Ectodermal cell (in vitro differentiated cells): ENCODE measurements around the gene TFAM. TPM values are rescaled to one million over a fixed set of nuclear protein-coding genes. Genes with fewer than 3 reads are reported as not detected.

Experiments used
- H3K27ac ChIP-seq: 2 replicates; pipeline ENCODE4 v1.7.0; 2013; ENCODE audit warnings: mild to moderate bottlenecking, low read depth, low read length; ENCODE audit not compliant: insufficient read depth, poor library complexity, severe bottlenecking
- H3K27me3 ChIP-seq: 2 replicates; pipeline ENCODE4 v1.7.0; 2013; ENCODE audit warnings: mild to moderate bottlenecking, low read length; ENCODE audit not compliant: insufficient read depth, control insufficient read depth, poor library complexity, severe bottlenecking
- H3K36me3 ChIP-seq: one replicate; pipeline ENCODE4 v1.7.0; 2013; ENCODE audit warnings: low read length; ENCODE audit not compliant: control insufficient read depth, insufficient read depth
- H3K4me1 ChIP-seq: one replicate; pipeline ENCODE4 v1.7.0; 2013; ENCODE audit warnings: low read length; ENCODE audit not compliant: control insufficient read depth, insufficient read depth
- H3K4me3 ChIP-seq: 2 replicates; pipeline ENCODE4 v1.7.0; 2013; ENCODE audit warnings: low read depth, low read length, control low read depth; ENCODE audit not compliant: insufficient read depth
- H3K9me3 ChIP-seq: 2 replicates; pipeline ENCODE4 v1.7.0; 2013; ENCODE audit warnings: mild to moderate bottlenecking, low read length, moderate library complexity; ENCODE audit not compliant: control insufficient read depth
- WGBS, 2 experiments: methylation state at CpG; one replicate each; pipeline ENCODE4 v1.1.7; 2013; ENCODE audit warnings: missing lambda C conversion rate in 2 of 2; 5-methylcytosine and 5-hydroxymethylcytosine counted together
- polyA plus RNA-seq, 4 experiments: library from polyadenylated mRNA; stranded (reverse); fragments of 50-300 nt; gene quantifications; one replicate each; pipeline ENCODE4 v1.2.3, GENCODE V29; 2013

The TFAM gene
- polyA plus RNA-seq (2013, experiment 1 of 4): 70.4 TPM
- 65.6 TPM for polyA plus RNA-seq (2013, experiment 2 of 4)
- 48.2 TPM for polyA plus RNA-seq (2013, experiment 3 of 4)
- polyA plus RNA-seq (2013, experiment 4 of 4): 51.6 TPM

DNA sequence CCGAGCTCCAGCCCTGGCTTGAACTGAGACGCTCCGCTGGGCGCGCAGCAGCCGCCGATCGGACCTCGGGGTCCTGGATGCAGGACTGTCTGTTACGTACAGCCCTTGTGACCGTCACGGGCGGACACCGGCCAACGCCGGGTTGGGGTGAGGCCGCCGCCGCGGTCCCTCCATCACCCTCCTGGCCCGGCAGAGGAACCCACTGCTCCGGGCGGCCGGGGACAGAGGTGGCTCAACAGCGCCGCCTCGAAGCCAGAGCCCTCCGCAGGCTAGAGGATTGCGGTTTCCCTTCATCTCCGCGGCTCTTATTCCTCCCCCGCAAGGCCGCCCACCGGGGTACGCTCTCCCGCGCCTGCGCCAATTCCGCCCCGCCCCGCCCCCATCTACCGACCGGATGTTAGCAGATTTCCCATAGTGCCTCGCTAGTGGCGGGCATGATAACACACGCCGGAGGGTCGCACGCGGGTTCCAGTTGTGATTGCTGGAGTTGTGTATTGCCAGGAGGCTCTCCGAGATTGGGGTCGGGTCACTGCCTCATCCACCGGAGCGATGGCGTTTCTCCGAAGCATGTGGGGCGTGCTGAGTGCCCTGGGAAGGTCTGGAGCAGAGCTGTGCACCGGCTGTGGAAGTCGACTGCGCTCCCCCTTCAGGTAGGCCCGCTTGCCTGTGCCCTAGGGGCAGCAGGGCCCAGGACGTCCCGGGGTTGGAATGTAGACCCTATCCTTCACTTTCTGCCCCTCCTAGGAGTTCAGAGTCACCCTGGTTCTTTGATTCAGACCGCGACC, at the start of gene TFAM:
TFAM (plus strand) TSS at position 412 of the 785 bp plus-strand sequence; CDS start at position 550, 138 bp downstream.
- Histone ChIP-seq H3K4me3 (peak within 1 kb of the TSS; percentile 94), H3K9me3 (no peaks in the 10 kb centered on the region), H3K27ac (peak within 1 kb of the TSS; percentile 95), H3K36me3 (peaks cover 17% of the 10 kb centered on the region), H3K27me3 (no peaks in the 10 kb centered on the region), H3K4me1 (peaks cover 5% of the 10 kb centered on the region)
- WGBS, 2 experiments: 0% methylated on average over 65 of the region's 65 CpGs

DNA sequence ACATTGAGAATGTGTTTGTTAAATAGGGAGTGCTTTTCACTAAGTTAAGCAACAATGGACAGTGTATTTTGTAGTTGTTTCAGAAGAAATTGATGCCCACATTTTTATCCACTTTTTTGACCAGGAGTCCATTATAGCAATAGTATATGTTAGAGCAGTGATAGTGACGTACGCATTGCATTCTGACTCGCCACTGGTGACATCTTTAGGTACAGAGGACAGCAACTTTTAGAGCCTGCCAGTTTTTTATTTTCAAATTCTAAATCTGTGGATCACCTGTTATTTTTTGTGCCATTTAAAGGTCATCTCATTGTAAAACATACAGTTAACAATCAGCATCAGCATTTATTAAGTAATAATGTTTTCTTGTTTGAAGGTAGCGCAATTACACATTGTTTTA, 49.0 kb upstream of the TFAM start:
- H3K27me3 ChIP-seq: no peaks in the 10 kb centered on the region
- peak overlapping the region; percentile 91 for H3K4me3 ChIP-seq
- no peaks in the 10 kb centered on the region for H3K4me1 ChIP-seq
- H3K27ac ChIP-seq: no peak overlapping the region
- 95 to 96% methylated on average over 3 to 4 of the region's 4 CpGs for WGBS, 2 experiments
- no peaks in the 10 kb centered on the region for H3K36me3 ChIP-seq
- H3K9me3 ChIP-seq: no peaks in the 10 kb centered on the region

DNA sequence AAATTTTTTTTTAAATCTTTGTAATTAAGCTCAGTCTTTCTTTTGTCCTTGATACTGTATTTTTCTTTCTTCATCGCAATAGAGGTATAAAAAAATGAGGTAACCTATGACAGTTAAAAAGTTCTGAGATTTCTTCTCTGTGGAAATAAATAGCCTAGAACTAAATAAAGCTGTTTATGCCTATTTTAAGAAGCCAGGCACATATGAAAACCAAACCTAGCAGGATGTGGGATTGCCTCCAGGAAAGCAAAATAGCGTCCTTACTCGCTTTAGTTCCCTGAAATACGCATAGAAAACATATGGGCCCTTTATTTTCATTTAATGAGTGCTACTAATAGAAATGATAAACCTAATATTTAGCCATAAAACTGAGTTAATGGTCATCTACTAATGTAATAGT, 43.8 kb upstream of the TFAM start:
- Histone ChIP-seq H3K36me3 (no peaks in the 10 kb centered on the region), H3K4me3 (no peak overlapping the region), H3K9me3 (no peaks in the 10 kb centered on the region), H3K27me3 (no peaks in the 10 kb centered on the region), H3K27ac (no peak overlapping the region), H3K4me1 (no peaks in the 10 kb centered on the region)
- 83 to 90% methylated on average over 2 to 4 of the region's 4 CpGs for WGBS, 2 experiments

DNA sequence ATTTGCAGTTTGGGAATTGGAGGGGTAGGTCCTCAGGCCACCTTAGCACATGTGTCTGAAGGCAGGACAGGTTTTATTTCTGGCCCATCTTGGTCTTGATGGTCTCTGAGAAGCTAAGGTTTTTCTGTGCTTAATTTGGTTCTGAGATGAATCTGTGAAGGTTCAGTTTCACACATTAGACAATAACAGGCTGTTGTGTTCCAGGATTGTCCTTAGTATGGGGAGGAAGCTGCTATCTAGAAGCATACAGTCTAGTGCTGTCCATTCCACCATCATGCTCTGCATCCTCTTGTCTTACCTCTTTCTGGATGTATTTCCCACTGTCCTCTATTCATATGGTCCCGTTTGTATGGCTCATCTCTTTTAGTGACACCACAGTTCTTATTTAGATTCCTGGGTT, 43.3 kb upstream of the TFAM start:
- H3K36me3 ChIP-seq: no peaks in the 10 kb centered on the region
- H3K27ac ChIP-seq: no peak overlapping the region
- WGBS, 2 experiments: 90 to 96% methylated on average over 1 of the region's 1 CpG
- no peaks in the 10 kb centered on the region for H3K9me3 ChIP-seq
- H3K27me3 ChIP-seq: no peaks in the 10 kb centered on the region
- H3K4me3 ChIP-seq: no peak overlapping the region
- H3K4me1 ChIP-seq: no peaks in the 10 kb centered on the region

DNA sequence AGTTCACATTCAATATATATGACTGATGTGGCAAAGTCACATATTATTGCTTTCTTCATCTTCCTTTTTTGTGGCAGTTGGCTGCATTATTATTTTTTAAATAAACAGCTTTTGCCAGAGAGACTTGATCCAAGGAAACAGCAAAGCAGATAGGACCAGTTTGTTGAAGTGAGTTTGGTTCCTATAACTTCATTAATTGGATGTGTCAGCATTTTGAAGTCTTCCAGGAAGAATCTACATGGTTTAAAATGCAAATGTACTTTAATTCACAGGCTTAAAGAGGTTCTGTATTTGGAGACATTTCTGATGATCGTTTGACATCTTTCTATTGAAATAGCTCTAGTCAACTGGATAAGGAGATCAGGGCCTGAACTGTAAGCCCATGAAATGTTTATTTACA, 37.2 kb upstream of the TFAM start:
- H3K4me1 ChIP-seq: peaks cover 7% of the 10 kb centered on the region
- no peaks in the 10 kb centered on the region for H3K27me3 ChIP-seq
- 81 to 86% methylated on average over 1 of the region's 1 CpG for WGBS, 2 experiments
- no peaks in the 10 kb centered on the region for H3K9me3 ChIP-seq
- H3K36me3 ChIP-seq: no peaks in the 10 kb centered on the region
- H3K4me3 ChIP-seq: no peak overlapping the region
- H3K27ac ChIP-seq: no peak overlapping the region

DNA sequence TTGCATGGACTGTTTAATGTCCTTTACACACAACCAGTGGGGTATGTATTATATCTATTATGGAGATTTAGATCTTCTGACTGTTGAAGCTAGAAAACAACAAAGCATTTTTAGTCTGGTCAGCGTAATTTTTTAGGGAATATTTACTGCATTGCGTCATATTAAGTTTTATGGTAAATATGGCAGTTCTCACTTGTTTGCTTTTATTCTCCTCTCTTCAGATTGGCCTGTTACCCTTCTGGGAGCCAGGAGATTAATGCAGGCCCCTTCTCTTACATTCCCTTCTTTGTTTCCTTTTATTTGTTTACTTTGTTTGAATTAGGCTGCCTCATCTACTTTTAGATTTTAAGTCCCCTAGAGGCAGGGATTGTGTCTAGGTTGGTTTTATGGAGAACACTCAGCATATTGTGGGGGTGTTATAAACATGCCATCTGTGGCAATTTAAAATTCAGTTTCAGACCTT, 36.6 kb upstream of the TFAM start:
- Histone ChIP-seq H3K36me3 (no peaks in the 10 kb centered on the region), H3K4me1 (peaks cover 7% of the 10 kb centered on the region), H3K27me3 (no peaks in the 10 kb centered on the region), H3K9me3 (no peaks in the 10 kb centered on the region), H3K27ac (no peak overlapping the region), H3K4me3 (no peak overlapping the region)
- WGBS, 2 experiments: 91 to 95% methylated on average over 2 of the region's 2 CpGs

DNA sequence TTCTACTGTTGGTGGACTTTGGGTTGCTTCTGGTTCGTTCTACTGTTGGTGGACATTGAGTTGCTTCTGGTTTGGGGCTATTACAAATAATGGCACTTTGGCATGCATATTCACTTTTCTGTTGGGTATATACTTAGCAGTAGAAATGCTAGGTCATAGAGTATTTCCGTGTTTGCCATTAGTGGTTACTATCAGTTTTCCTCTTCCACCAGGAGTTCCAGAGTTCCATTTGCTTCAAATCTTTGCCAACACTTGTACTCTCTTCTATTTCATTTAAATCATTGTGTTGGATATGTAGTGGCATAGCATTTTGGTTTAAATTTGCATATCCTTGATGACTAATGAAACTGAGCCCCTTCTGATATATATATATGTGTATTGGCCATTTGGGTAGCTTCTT, 35.2 kb upstream of the TFAM start:
- no peak overlapping the region for H3K4me3 ChIP-seq
- H3K27me3 ChIP-seq: no peaks in the 10 kb centered on the region
- peaks cover 7% of the 10 kb centered on the region for H3K4me1 ChIP-seq
- WGBS, 2 experiments: 87 to 97% methylated on average over 2 of the region's 2 CpGs
- no peak overlapping the region for H3K27ac ChIP-seq
- H3K36me3 ChIP-seq: no peaks in the 10 kb centered on the region
- H3K9me3 ChIP-seq: no peaks in the 10 kb centered on the region

DNA sequence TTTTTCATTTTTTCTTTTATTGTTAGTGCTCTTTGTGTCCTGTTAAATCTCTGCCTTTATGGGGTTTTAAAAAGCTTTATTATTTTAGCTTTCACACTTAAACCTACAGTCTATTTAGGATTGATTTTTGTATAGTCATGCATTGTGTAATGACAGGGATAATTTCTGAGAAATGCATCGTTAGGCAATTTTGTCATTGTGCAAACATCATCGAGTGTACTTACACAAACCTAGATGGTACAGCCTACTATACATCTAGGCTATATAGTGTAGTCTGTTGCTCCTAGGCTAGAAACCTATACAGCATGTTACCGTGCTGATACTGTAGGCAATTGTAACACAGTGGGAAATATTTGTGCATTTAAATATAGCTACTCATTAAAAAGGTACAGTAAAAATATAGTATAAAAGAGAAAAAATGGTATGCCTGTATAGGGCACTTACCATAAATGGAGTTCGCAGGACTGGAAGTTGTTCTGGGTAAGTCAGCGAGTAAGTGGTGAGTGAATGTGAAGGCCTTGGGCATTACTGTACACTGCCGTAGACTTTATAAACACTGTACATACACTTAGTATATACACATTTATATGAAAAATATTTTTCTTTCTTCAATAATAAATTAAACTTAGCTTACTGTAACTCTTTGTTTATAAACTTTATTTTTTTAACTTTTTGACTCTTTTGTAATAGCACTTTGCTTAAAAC, 34.4 kb upstream of the TFAM start:
- Histone ChIP-seq H3K27ac (no peak overlapping the region), H3K9me3 (no peaks in the 10 kb centered on the region), H3K36me3 (no peaks in the 10 kb centered on the region), H3K4me1 (peaks cover 7% of the 10 kb centered on the region), H3K4me3 (no peak overlapping the region), H3K27me3 (no peaks in the 10 kb centered on the region)
- 89 to 95% methylated on average over 4 to 5 of the region's 6 CpGs for WGBS, 2 experiments

DNA sequence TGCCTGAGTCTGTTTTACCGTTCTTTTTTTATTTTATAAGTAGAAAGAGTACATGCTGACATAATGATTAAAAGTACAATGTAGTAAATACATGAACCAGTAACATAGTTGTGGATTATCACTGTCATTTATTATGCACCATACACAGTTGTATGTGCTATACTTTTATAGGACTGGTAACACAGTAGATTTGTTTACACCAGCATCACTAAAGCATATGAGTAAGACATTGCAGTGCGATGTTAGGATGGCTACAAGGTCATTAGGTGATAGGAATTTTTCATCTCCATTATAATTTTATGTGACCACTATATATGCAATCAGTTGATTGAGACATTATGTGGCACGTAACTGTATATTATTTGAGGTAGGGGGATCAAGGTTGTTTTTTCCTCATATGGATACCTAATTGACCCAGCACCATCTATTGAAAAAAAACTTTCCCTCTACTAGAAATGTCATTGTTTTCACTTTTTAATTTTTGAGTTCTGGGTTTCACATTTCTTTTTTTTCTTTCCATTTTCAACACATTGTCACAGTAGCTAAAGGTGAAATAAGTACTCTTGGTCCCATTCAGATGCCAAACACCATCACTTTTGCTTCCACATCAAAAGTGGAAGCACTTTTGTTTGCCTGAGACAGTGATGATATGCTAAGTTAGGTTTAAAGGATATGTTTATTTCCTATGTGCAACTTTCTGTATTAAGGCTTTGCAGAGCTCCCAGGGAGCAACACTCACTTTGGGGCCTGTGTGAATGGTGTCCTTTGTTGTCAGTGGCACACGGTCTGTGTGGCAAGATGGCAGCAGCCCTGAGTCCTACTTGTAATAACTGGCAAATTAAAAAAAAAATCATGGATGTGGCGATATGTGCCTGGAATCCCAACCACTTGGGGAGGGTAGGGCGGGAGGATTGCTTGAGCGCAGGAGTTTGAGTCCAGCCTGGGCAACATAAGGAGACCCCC, 33.3 kb upstream of the TFAM start:
- WGBS, 2 experiments: 88 to 94% methylated on average over 4 to 6 of the region's 7 CpGs

More for the DNA sequence above, 33.3 kb upstream of the TFAM start:
- Histone ChIP-seq H3K36me3 (no peaks in the 10 kb centered on the region), H3K4me3 (no peak overlapping the region), H3K27me3 (no peaks in the 10 kb centered on the region), H3K9me3 (no peaks in the 10 kb centered on the region), H3K27ac (no peak overlapping the region), H3K4me1 (peaks cover 7% of the 10 kb centered on the region)
